OCI-LY1 (cell line): ENCODE data around the gene ATOH1.

Source experiments
- H2AFZ ChIP-seq: fragments of 200-600 bp; sonication (generic), shearing (Covaris generic); 2 replicates; pipeline ENCODE4 v1.6.0; 2014; ENCODE audit warnings: antibody characterized with exemption, mild to moderate bottlenecking, low read length
- H3F3A ChIP-seq: fragments of 200-600 bp; sonication (generic), shearing (Covaris generic); 2 replicates; pipeline ENCODE4 v1.6.0; 2014; ENCODE audit warnings: mild to moderate bottlenecking, antibody characterized with exemption, low read length, moderate library complexity; ENCODE audit not compliant: insufficient read depth
- H3K27ac ChIP-seq: fragments of 200-600 bp; sonication (generic); 2 replicates; pipeline ENCODE4 v1.5.1; 2014; ENCODE audit warnings: low read length, mixed run types, mild to moderate bottlenecking, low read depth; ENCODE audit not compliant: poor library complexity, severe bottlenecking
- H3K27me3 ChIP-seq: fragments of 200-600 bp; sonication (generic); 2 replicates; pipeline ENCODE4 v1.6.0; 2014; ENCODE audit warnings: antibody characterized with exemption, mild to moderate bottlenecking, low read length, moderate library complexity; ENCODE audit not compliant: insufficient read depth
- H3K36me3 ChIP-seq: fragments of 200-600 bp; sonication (generic); 2 replicates; pipeline ENCODE4 v1.6.1; 2014; ENCODE audit warnings: mild to moderate bottlenecking, antibody characterized with exemption, low read length, moderate library complexity, mixed read lengths; ENCODE audit not compliant: insufficient read depth
- H3K4me1 ChIP-seq: fragments of 200-600 bp; sonication (generic); 2 replicates; pipeline ENCODE4 v1.5.1; 2014; ENCODE audit warnings: mild to moderate bottlenecking, low read length, moderate library complexity; ENCODE audit not compliant: insufficient read depth, severe bottlenecking
- H3K4me2 ChIP-seq: fragments of 200-600 bp; sonication (generic), shearing (Covaris generic); 2 replicates; pipeline ENCODE4 v1.6.1; 2014; ENCODE audit warnings: low read length
- H3K4me3 ChIP-seq: fragments of 200-600 bp; sonication (generic); 2 replicates; pipeline ENCODE4 v1.5.1; 2014; ENCODE audit warnings: low read length, low read depth, mild to moderate bottlenecking, mixed read lengths; ENCODE audit not compliant: poor library complexity, severe bottlenecking
- H3K79me2 ChIP-seq: fragments of 200-600 bp; shearing (Covaris generic); 2 replicates; pipeline ENCODE4 v1.6.1; 2016; ENCODE audit warnings: mixed run types, low read length, mixed read lengths; ENCODE audit not compliant: insufficient read depth
- H3K9ac ChIP-seq: fragments of 200-600 bp; sonication (generic), shearing (Covaris generic); 2 replicates; pipeline ENCODE4 v1.6.1; 2014; ENCODE audit warnings: mild to moderate bottlenecking, low read length, mixed read lengths
- H3K9me2 ChIP-seq: fragments of 200-600 bp; sonication (generic), shearing (Covaris generic); 2 replicates; pipeline ENCODE4 v1.6.1; 2014; ENCODE audit warnings: low read depth, mild to moderate bottlenecking, low read length, mixed read lengths
- H3K9me3 ChIP-seq: fragments of 200-600 bp; shearing (Covaris generic); 2 replicates; pipeline ENCODE4 v1.6.1; 2014; ENCODE audit warnings: low read length, mixed read lengths
- H4K20me1 ChIP-seq: fragments of 200-600 bp; sonication (generic), shearing (Covaris generic); 2 replicates; pipeline ENCODE4 v1.6.0; 2016; ENCODE audit warnings: mild to moderate bottlenecking, low read length; ENCODE audit not compliant: insufficient read depth
- EZH2 ChIP-seq: fragments of 200-600 bp; sonication (generic), shearing (Covaris generic); IDR thresholded peaks from 2 replicates; pipeline ENCODE4 v1.8.0; 2017; ENCODE audit warnings: borderline replicate concordance, mixed run types, mild to moderate bottlenecking, antibody characterized with exemption, low read length, moderate library complexity, mixed read lengths
- TF ChIP-seq, protein P1 (sequence below): fragments of 200-600 bp; sonication (generic), shearing (Covaris generic); IDR thresholded peaks from 2 replicates; pipeline ENCODE4 v1.5.1; 2017; ENCODE audit warnings: mild to moderate bottlenecking, antibody characterized with exemption, low read length, moderate library complexity, mixed read lengths

Gene ATOH1

DNA sequence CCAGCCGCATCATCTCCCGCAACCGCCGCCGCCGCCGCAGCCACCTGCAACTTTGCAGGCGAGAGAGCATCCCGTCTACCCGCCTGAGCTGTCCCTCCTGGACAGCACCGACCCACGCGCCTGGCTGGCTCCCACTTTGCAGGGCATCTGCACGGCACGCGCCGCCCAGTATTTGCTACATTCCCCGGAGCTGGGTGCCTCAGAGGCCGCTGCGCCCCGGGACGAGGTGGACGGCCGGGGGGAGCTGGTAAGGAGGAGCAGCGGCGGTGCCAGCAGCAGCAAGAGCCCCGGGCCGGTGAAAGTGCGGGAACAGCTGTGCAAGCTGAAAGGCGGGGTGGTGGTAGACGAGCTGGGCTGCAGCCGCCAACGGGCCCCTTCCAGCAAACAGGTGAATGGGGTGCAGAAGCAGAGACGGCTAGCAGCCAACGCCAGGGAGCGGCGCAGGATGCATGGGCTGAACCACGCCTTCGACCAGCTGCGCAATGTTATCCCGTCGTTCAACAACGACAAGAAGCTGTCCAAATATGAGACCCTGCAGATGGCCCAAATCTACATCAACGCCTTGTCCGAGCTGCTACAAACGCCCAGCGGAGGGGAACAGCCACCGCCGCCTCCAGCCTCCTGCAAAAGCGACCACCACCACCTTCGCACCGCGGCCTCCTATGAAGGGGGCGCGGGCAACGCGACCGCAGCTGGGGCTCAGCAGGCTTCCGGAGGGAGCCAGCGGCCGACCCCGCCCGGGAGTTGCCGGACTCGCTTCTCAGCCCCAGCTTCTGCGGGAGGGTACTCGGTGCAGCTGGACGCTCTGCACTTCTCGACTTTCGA is 654 bp downstream of the ATOH1 start:
- Histone ChIP-seq H3K27me3 (no peaks in the 10 kb centered on the region), H3K4me3 (no peak overlapping the region), H3F3A (no peaks in the 10 kb centered on the region), H3K36me3 (no peaks in the 10 kb centered on the region), H3K4me1 (no peaks in the 10 kb centered on the region), H3K27ac (no peak overlapping the region), H3K79me2 (no peaks in the 10 kb centered on the region), H2AFZ (no peak overlapping the region), H4K20me1 (no peaks in the 10 kb centered on the region), H3K4me2 (no peak overlapping the region), H3K9me2 (no peaks in the 10 kb centered on the region), H3K9ac (no peak overlapping the region), H3K9me3 (no peaks in the 10 kb centered on the region)
- TF ChIP-seq, protein P1, sequence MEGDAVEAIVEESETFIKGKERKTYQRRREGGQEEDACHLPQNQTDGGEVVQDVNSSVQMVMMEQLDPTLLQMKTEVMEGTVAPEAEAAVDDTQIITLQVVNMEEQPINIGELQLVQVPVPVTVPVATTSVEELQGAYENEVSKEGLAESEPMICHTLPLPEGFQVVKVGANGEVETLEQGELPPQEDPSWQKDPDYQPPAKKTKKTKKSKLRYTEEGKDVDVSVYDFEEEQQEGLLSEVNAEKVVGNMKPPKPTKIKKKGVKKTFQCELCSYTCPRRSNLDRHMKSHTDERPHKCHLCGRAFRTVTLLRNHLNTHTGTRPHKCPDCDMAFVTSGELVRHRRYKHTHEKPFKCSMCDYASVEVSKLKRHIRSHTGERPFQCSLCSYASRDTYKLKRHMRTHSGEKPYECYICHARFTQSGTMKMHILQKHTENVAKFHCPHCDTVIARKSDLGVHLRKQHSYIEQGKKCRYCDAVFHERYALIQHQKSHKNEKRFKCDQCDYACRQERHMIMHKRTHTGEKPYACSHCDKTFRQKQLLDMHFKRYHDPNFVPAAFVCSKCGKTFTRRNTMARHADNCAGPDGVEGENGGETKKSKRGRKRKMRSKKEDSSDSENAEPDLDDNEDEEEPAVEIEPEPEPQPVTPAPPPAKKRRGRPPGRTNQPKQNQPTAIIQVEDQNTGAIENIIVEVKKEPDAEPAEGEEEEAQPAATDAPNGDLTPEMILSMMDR = no peak
- no peak for TF ChIP-seq EZH2

DNA sequence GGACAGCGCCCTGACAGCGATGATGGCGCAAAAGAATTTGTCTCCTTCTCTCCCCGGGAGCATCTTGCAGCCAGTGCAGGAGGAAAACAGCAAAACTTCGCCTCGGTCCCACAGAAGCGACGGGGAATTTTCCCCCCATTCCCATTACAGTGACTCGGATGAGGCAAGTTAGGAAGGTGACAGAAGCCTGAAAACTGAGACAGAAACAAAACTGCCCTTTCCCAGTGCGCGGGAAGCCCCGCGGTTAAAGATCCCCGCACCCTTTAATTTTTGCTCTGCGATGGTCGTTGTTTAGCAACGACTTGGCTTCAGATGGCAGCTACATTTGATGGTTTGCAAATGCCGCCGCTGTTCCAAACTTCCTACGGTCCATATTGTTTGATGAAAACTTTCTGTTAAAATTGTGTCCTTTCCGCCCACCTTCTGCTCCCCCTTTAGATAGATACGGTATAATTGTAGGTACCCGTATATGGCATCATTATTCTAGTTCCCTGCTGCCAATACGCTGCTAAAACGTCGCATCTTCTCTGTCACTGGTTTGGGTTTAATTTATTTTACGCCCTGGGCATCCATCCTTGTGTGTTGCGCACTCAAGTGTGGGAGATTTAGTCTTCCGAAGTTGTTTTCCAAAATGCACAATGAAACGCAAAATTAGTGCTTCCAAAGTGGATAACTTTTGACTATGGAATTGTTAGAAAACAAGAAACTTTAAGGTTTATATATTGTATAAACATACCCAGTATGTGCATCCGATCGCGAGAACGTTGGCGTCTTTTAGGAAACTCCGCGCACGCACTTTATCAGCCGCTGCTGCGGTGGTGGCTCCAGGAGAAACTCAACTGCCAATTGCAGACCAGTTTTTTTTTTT is 1.5 kb downstream of the ATOH1 start:
- TF ChIP-seq EZH2 = no peak
- TF ChIP-seq, protein P1 = no peak
- Histone ChIP-seq H3K79me2 (no peaks in the 10 kb centered on the region), H3K36me3 (no peaks in the 10 kb centered on the region), H3F3A (no peaks in the 10 kb centered on the region), H2AFZ (no peak overlapping the region), H3K4me3 (no peak overlapping the region), H3K9me2 (no peaks in the 10 kb centered on the region), H3K27me3 (no peaks in the 10 kb centered on the region), H3K9me3 (no peaks in the 10 kb centered on the region), H3K4me1 (no peaks in the 10 kb centered on the region), H4K20me1 (no peaks in the 10 kb centered on the region), H3K9ac (no peak overlapping the region), H3K27ac (no peak overlapping the region), H3K4me2 (no peak overlapping the region)

DNA sequence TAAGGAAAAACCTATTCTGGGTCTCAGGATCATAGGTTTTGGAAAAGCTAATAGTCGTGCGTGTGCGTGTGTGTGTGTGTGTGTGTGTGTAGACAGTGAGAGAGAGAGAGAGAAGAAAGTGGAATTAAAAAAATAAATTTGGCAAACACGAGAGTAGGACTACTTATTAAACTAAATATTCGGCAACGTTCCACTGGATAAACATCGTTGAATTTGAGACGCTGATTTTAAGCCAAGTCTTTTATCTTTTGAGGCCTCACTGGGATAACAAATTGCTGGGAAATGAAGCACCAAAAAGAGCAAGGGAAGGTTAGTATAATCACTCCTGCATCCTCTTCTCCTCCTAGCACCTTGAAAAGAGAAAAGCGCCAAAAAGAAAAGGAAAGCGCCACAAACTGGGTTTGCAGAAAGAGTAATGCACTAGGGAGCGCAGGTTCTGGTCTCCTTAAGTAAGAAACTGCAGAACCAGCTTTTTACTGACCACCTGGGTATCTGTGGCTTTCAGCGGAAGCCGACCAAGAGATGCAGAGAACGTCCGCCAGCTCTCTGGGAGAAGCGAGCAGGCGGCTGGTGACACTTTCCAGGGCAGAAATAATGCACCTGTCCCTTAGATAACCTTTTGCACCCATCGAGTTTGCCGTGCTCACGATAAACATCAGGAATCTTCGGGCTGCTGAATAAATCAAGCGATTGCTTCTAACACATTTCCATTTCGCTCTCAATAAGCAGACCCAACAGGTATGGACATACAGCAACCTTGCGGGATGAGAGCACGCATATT is 3.4 kb downstream of the ATOH1 start:
- TF ChIP-seq, protein P1 = no peak
- no peak for TF ChIP-seq EZH2
- H4K20me1 ChIP-seq = no peaks in the 10 kb centered on the region
- H3K27me3 ChIP-seq = no peaks in the 10 kb centered on the region
- H3F3A ChIP-seq = no peaks in the 10 kb centered on the region
- no peak overlapping the region for H3K9ac ChIP-seq
- H3K4me1 ChIP-seq = no peaks in the 10 kb centered on the region
- H3K36me3 ChIP-seq = no peaks in the 10 kb centered on the region
- H2AFZ ChIP-seq = no peak overlapping the region
- no peak overlapping the region for H3K4me3 ChIP-seq
- H3K9me3 ChIP-seq = no peaks in the 10 kb centered on the region
- no peaks in the 10 kb centered on the region for H3K79me2 ChIP-seq
- H3K27ac ChIP-seq = no peak overlapping the region
- H3K9me2 ChIP-seq = no peaks in the 10 kb centered on the region
- H3K4me2 ChIP-seq = no peak overlapping the region
